ENCODE data around the gene METTL24.
"Not testable (repeated sequence)": the region's sequence is repeated elsewhere in the genome, so short reads cannot be mapped to it uniquely, and the experiment has no call there.

Gene METTL24

DNA sequence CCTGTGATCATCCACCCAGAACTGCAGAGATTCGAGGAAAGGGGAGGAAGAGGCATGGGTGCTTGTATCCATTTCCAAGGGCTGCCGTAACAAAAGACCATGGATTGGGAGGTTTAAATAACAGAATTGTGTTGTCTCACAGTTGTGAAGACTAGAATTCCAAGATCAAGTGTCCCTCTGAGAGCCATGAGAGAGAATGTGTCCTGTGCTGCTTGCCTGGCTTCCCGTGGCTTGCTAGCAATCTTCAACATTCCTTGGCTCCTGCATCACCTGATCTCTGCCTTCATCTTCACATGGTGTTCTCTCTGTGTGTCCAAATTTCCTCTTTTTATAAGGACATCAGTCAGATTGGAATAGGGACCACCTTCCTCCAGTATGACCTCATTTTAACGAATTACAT is 108.1 kb downstream of the METTL24 start:
- DNase-seq: no peak

DNA sequence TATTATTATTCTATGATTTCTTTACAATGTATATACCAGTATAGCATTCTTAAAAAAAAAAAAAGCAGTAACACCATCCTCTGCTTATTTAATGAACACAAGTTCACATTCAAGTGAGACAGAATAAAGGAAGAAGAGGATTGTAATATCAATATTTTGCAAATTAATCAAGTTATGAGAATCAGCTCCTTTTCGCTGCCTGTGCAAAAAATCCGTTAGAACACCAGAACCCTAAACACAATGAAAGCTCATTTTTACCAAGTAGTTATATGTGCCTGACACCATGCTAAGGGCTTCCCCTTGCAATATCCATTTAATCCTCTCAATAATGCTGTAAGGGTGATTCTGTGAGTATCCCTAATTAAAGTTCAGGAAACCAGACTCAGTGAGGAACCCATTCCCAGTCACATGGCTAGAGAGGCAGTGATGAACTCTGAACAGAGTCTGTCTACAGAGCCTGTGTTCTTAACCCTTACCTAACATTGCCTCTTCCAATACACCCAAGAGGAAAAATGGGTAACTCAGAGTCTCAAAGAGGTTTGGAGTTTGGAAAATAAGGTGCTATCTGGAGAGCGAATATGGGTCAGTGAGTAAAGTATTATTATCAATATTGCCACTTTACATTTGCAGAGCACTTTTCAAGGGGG is 111.1 kb downstream of the METTL24 start:
- no peak for DNase-seq

DNA sequence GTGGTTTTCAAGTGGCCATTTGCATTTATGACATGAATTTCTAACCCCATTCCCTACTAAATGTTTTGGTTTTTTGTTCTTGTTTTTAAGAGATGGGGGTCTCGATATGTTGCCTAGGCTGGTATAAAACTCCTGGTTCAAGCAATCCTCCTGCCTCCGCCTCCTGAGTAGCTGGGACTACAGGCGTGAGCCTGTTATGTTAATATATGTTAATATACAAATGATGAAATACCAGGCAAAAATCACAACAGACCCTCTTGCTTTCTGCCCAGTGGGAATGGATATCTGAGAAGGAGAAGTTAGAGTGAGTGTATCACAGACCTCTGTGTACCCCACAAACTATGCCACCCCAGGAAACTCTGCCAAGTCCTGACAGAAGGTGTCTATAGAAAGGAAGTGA is 111.8 kb downstream of the METTL24 start:
- DNase-seq: no peak

DNA sequence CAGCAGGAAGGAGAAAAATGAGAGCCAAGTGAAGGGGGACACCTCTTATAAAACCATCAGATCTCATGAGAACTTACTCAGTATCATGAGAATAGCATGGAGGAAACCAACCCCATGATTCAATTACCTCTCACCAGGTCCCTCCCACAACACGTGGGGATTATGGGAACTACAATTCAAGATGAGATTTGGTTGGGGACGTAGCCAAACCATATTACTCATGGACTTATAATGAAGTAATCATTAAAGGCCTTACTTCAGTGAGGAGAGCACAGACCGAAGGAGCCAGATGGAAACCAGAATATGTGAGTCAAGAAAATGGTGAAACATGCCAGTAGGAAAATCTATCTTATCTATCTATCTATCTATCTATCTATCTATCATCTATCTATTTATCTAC is 113.5 kb downstream of the METTL24 start:
- DNase-seq: not testable (repeated sequence)

DNA sequence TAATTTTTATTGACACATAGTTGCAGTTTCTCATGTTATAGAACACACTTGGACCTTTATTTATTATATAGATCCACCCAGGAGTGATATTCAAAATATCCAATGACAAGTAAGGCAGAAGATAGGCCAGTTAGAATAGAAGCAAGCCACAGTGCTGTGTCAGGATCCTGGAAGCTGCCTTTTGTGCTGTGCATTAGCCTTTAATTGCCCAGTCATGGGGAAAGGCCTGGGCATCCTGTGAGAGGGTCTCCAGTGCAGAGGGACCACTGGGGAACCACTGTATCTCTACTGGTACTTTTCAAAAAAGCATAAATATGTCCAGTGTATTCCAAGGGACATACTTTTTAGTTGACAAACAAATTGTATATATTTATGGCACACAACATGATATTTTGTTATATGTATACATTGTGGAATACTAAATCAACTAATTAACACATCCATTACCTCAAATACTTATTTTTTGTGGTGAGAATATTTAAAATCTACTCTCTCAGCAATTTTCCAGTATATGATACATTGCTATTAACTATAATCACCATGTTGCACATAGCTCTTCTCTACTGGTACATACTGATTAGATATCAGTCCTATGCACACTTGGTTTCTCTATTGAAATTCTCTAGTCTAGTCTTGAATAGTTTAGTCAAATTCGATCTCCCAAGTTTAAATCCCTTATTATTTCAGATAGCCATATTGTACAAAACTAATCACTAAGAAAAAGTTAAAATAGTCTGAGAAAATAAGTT is 118.4 kb downstream of the METTL24 start:
- DNase-seq: no peak

DNA sequence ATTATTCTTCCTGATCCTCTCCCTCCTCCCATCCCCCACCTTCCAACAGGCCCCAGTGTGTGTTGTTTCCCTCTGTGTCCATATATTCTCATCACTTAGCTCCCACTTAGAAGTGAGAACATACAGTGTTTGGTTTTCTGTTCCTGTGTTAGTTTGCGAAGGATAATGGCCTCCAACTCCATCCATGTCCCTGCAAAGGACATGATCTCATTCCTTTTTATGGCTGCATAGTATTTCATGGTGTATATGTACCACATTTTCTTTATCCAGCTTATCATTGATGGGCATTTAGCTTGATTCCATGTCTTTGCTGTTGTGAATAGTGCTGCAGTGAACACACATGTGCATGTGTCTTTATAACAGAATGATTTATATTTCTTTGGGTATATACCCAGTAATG is 122.1 kb downstream of the METTL24 start:
- not testable (repeated sequence) for DNase-seq

DNA sequence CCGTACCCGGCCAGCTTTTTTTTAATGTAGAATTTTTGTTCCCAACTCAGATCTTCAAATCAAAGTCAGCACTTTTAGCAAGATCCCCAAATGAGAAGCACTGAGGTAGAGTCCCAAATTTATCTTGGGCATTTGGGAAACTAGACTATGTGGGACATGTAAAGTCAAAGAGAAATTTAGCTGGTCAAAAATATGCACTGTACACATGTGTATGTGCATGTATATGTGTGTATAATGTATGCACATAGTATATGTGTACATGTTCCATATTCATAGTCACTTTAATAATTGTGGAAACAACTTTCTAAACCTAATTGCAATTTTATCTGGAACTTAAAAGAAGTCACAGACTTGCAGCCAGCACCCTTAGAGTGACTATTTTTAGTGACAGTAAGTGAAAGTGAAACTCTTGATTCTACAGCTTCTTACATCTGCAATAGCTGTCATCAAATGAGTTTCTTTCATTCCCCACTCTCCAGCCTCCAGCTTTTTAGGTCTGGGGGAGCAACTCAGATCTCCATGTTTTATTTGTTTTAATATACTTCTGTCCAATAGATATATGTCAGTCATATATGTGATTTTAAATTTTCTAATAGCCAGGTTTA is 124.3 kb downstream of the METTL24 start:
- DNase-seq: no peak

DNA sequence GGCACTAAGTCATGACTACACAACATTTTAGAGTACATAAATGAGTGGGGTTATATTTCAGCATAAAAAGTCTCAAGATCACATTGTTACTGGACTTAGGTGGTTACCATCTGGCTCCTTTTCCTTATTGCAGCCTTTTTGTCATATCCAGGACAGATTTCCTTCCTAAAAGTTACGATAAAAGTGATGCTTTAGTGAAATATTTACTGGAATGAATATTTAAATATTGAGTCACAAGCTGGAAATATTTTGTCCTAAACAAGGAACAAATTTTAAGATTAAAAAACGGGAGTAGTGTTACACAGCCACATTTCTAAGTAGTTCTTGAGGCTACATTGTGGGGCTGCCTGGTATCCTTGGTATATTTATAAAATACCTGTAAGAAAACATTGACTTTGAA is 125.7 kb downstream of the METTL24 start:
- DNase-seq: no peak

DNA sequence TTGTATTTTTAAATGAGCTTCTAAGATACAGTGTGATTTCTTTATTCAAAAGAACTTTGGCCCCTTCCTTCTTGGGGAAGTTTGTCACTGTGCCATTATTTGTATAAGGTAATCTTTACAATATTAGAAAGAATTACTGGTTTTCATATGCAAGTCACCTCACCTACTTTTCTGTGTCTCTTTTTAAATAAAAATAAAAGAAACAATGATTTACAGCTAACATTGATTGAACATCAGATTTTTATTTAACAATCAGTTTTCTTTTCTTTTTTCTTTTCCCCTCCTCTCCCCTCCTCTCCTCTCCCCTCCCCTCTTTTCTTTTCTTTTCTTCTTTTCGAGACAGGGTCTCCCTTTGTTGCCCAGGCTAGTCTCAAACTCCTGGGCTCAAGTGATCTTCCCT is 131.9 kb downstream of the METTL24 start:
- DNase-seq: no peak

DNA sequence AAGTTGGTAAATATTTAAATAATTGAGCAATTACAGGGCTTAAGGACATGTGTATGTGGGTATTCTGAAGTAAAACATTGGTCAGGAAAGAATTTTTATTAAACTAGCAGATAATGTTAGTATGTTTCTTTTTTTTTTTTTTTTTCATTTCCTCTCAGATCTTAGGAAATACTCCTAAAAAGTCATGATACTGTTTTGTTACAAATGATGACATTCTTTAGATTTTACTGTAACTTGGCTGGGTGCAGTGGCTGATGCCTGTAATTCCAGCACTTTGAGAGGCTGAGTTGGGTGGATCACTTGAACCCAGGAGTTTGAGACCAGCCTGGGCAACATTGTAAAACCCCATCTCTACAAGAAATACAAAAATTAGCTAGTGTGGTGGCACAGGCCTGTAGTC is 136.4 kb downstream of the METTL24 start:
- no peak for DNase-seq

DNA sequence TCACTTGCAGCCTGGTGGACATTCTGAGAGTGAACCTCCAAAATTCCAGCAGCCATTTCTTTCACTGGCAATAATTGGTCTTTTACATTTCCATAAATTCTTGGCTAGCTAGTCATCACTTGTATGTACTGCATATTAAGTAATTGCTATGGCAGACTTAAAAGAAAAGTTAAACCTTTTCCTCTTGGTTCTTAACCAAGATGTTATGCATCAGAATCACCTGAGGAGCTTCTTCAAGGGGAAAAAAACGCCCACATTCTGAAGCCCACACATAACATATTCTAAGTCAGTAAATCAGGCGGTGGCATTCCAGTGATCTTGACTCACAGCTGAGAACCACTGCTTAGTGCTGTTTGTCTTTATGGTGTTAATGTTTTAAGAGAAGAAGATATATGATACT is 140.9 kb downstream of the METTL24 start:
- no peak for DNase-seq

DNA sequence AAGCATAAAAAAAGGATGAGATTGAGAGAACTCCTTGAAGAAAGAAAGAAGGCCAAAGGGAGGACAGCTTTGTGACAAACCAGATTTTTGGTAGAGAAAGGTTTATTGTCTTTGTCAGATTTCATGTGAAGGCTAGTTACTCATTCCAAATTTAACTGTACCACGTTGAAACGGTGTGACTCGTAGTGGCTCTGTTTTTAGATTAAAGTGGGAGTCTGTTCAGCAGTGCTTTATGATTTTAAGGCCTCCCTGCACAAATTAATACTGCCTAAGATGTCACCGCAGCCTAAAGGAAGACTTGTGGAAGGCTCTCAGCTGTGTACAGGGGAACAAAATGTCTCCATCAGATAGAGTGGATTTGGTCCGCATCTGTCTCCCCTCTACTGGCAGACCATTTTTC is 142.0 kb downstream of the METTL24 start:
- no peak for DNase-seq

DNA sequence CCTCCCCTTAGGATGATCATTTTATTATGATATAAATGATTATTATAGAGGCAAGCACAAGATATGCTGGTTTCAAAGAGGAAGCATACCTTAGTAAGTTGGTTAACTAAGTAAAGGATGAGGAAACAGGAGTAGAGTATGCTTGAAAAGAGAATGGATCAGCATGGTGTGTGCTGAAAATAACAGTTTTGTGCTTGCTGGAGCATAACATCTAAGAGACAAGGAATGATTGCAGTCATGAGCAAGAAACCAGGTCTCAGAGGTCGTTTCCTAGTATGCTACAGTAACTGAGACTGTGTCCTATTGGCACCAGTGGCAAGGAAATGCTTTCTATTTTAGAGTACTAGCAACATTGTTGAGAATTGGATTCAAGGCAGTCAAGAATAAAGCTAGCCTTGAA is 143.8 kb downstream of the METTL24 start:
- DNase-seq: no peak

DNA sequence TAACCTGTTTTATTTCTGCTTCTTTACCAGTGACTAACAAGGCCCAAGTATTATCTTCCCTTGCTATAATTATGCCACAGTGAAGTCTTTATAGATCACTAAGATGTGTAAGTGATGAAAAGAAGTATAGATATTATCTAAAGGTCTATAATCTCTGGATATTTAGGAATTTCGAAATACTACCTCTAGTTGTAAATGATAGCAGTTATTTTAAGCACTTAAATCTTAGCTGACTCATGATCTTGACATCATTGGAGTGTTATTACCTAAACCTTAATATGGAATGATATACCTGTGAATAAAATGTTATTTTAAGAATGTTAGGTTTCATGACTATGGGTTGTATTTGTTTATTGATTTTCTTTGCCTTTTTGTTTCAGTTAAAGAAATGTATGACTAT is 146.4 kb downstream of the METTL24 start:
- DNase-seq: no peak

DNA sequence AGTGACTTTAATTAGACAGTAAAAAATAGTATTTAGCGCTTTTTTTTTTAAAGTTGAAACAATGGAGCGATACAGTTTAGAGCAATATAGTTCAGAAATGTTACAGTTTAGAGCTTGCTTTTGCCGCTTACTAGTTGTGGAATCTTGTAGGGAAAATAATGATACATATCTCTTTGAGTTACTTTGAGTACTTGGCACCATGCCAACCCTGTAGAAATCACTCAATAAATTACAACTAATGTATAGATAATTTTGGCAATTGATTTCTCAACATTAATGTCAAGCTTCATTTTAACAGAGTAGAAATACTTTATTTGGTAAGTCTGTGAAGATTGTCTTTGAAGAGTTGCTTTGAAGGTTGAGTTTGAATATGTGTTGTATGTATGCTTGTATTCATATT is 150.5 kb downstream of the METTL24 start:
- no peak for DNase-seq

DNA sequence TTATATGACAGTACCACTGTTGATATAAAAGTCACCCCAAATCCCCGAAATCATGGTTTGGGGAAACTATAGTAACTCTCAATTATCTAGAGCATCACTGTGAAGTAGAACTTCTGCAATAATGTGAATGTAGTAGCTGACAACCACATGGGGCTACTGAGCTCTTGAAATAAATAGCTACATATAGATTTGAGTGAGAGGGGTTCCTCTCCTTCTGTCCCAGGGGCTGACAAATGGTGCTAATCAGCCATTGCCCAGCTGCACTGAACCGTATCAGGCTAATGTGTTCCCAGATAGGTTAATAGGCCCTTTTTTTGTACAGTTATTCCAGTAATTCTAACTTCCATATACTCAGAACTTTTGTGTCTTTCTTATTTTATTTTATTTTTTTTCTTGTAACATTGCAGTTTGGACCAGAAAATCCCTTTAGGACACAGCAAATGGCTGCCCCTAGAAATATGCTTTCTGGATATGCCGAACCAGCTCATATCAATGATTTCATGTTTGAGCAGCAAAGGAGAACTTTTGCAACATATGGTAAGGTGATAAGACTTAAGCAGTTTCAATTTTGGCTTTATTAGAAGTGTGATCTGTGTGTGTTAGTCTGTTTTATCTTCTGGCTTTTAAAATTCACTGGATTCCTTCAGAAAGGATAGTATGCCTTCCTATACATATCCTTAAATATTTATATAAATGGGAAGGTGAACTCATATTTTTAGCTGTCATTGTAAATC is 156.8 kb downstream of the METTL24 start:
- DNase-seq: no peak

DNA sequence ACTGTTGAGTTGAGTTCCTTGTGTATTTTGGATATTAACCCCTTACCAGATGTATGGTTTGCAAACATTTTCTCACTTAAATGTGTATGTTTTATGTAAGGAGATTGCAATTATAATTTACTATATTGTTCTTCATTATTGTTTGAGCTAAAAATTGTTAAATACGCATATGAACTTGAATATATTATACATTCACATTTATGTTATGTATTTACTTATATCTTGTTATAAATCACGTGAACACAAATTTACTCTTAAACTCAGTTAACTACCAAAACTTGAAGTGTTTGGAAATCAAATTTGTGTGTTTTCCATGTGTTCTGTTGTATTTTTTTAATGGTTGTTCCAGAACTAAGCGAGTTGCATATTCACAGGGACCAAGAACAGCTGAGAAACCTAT is 159.6 kb downstream of the METTL24 start:
- no peak for DNase-seq

DNA sequence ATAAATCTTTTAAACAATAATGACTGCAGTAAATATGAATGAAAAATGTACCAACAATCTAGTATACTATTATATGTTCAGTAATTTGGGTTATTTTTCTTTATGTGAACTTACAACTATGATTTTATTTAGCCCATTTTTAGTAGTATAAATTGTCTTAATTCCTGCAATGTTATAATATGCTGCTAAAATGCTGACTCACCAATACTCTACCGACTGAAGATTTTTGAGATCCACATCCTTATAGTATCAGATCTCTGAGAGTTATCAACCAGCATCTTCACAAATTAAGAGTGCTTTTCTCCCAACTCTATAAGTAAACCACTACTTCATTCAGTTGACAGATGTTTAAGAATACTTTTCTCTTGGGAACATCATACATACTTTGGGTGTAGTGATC is 161.3 kb downstream of the METTL24 start:
- no peak for DNase-seq

DNA sequence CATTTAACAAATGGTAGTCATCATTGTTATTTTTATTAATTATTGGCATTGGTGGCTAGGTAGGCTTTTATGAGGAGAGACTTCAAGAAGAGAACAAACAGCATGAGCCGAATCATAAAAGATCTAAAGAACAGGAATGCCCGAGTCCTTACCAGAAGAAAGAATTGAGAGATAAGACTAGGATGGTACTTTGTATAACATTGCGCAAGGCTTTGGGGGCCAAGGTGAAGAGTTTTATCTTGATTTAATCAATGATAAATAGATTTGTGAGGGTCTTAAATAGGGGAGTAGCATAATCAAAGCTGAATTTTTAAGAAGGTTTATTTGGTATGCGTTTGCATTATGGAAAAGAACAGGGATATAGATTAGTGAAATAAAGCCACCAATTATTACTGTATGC is 162.5 kb downstream of the METTL24 start:
- DNase-seq: no peak
